HG03571 (cell line): Measurements from ENCODE around the gene SUPT7L.
"Not testable (repeated sequence)": the region's sequence is repeated elsewhere in the genome, so short reads cannot be mapped to it uniquely, and the experiment has no call there.

Source experiments
- ATAC-seq: cut with Tn5 transposase; IDR thresholded peaks from one replicate; pipeline ENCODE4 v1.9.1; 2021; ENCODE audit not compliant: unreplicated experiment

SUPT7L gene

GRCh38 chr2:27640722-27641245 lies 22.6 kb downstream of the SUPT7L start:
- ATAC-seq = no peak

GRCh38 chr2:27638709-27639108 lies 24.7 kb downstream of the SUPT7L start:
- no peak for ATAC-seq

GRCh38 chr2:27638037-27638637 lies 25.3 kb downstream of the SUPT7L start:
- no peak for ATAC-seq

- no peak for ATAC-seq
Observed at GRCh38 chr2:27636766-27637165, 26.6 kb downstream of the SUPT7L start.

GRCh38 chr2:27634291-27634690 lies 29.1 kb downstream of the SUPT7L start:
- no peak for ATAC-seq

- ATAC-seq = not testable (repeated sequence)
Observed at GRCh38 chr2:27630257-27630656, 33.2 kb downstream of the SUPT7L start.

- peak; percentile 95 for ATAC-seq
Observed at GRCh38 chr2:27628767-27629709, 34.4 kb downstream of the SUPT7L start, which contains the start of the genes CCDC121 and GPN1. Gene CCDC121 (minus strand): TSS chr2:27629012. CDS start chr2:27627799, 1,213 bp downstream. Gene GPN1 (plus strand): TSS chr2:27629050. CDS start chr2:27629059, 9 bp downstream.

GRCh38 chr2:27627963-27628766 lies 35.2 kb downstream of the SUPT7L start:
- ATAC-seq = peak; percentile 7

GRCh38 chr2:27626921-27627320 lies 36.5 kb downstream of the SUPT7L start:
- ATAC-seq = not testable (repeated sequence)

- not testable (repeated sequence) for ATAC-seq
Observed at GRCh38 chr2:27626323-27626722, 37.1 kb downstream of the SUPT7L start.

GRCh38 chr2:27624943-27625342 lies 38.5 kb downstream of the SUPT7L start:
- no peak for ATAC-seq

- ATAC-seq = no peak
Observed at GRCh38 chr2:27622921-27623384, 40.5 kb downstream of the SUPT7L start.

- no peak for ATAC-seq
Observed at GRCh38 chr2:27621524-27621923, 41.9 kb downstream of the SUPT7L start.

- no peak for ATAC-seq
Observed at GRCh38 chr2:27615316-27615715, 48.1 kb downstream of the SUPT7L start.

- ATAC-seq = no peak
Observed at GRCh38 chr2:27613985-27614384, 49.4 kb downstream of the SUPT7L start.

- no peak for ATAC-seq
Observed at GRCh38 chr2:27606611-27607010, 56.8 kb downstream of the SUPT7L start.
